ENCODE data around the gene EMX2. TPM values are rescaled to one million over a fixed set of nuclear protein-coding genes. Genes with fewer than 3 reads are reported as not detected.

Gene EMX2
- 82.8 TPM for total RNA-seq
- 44.9 TPM for polyA plus RNA-seq (ENCODE audit: insufficient read depth, low read depth, low replicate concordance)
- long read RNA-seq, donor 1, transcript EMX2-203 (3 exons, 2,897 nt): major isoform, 38 of 101 reads
- long read RNA-seq, donor 1, partial matches to known transcripts: 62 of 101 reads
- long read RNA-seq, donor 1, other reads (novel, unspliced or antisense): 0 of 101 reads
- long read RNA-seq, donor 2, transcript EMX2-203 (3 exons, 2,897 nt): major isoform, 37 of 49 reads
- long read RNA-seq, donor 2, partial matches to known transcripts: 12 of 49 reads
- long read RNA-seq, donor 2, other reads (novel, unspliced or antisense): 0 of 49 reads
- long read RNA-seq, donor 3, transcript EMX2-203 (3 exons, 2,897 nt): major isoform, 34 of 35 reads
- long read RNA-seq, donor 3, partial matches to known transcripts: 0 of 35 reads
- long read RNA-seq, donor 3, other reads (novel, unspliced or antisense): 0 of 35 reads
- long read RNA-seq, donor 4, transcript EMX2-203 (3 exons, 2,897 nt): major isoform, 34 of 40 reads
- long read RNA-seq, donor 4, partial matches to known transcripts: 5 of 40 reads
- long read RNA-seq, donor 4, other reads (novel, unspliced or antisense): 0 of 40 reads
- long read RNA-seq, donor 5, partial matches to known transcripts: 0 of 2 reads
- long read RNA-seq, donor 5, other reads (novel, unspliced or antisense): 0 of 2 reads
- long read RNA-seq, donor 6, transcript EMX2-203 (3 exons, 2,897 nt): major isoform, 15 of 15 reads
- long read RNA-seq, donor 6, partial matches to known transcripts: 0 of 15 reads
- long read RNA-seq, donor 6, other reads (novel, unspliced or antisense): 0 of 15 reads
- long read RNA-seq, donor 7, transcript EMX2-203 (3 exons, 2,897 nt): major isoform, 15 of 76 reads
- long read RNA-seq, donor 7, partial matches to known transcripts: 2 of 76 reads
- long read RNA-seq, donor 7, other reads (novel, unspliced or antisense): 59 of 76 reads
- long read RNA-seq, donor 8, transcript EMX2-203 (3 exons, 2,897 nt): major isoform, 35 of 133 reads
- long read RNA-seq, donor 8, partial matches to known transcripts: 94 of 133 reads
- long read RNA-seq, donor 8, other reads (novel, unspliced or antisense): 0 of 133 reads
- long read RNA-seq, donor 9, transcript EMX2-203 (3 exons, 2,897 nt): major isoform, 27 of 27 reads
- long read RNA-seq, donor 9, partial matches to known transcripts: 0 of 27 reads
- long read RNA-seq, donor 9, other reads (novel, unspliced or antisense): 0 of 27 reads
- long read RNA-seq, donor 10, transcript EMX2-203 (3 exons, 2,897 nt): major isoform, 44 of 53 reads
- long read RNA-seq, donor 10, partial matches to known transcripts: 8 of 53 reads
- long read RNA-seq, donor 10, other reads (novel, unspliced or antisense): 0 of 53 reads

DNA sequence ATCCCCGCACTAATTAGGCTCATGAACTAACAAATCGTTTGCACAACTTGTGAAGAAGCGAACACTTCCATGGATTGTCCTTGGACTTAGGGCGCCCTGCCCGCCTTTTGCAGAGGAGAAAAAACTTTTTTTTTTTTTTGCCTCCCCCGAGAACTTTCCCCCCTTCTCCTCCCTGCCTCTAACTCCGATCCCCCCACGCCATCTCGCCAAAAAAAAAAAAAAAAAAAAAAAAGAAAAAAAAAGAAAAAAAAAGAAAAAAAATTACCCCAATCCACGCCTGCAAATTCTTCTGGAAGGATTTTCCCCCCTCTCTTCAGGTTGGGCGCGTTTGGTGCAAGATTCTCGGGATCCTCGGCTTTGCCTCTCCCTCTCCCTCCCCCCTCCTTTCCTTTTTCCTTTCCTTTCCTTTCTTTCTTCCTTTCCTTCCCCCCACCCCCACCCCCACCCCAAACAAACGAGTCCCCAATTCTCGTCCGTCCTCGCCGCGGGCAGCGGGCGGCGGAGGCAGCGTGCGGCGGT is at the start of gene EMX2:
Gene EMX2 (plus strand): TSS at position 41 of the 519 bp plus-strand sequence. CDS start 522 bp downstream, outside the sequence.
- H3K27ac ChIP-seq (ENCODE audit: low read depth in 2 of 2, low read length in 2 of 2): peak within 1 kb of the TSS; percentile 95 to 97
- intact Hi-C loops (cut with DNase I): no loop called here
- H3K27me3 ChIP-seq (ENCODE audit: control insufficient read depth, insufficient read depth, low read length): peaks cover 13% of the 10 kb centered on the region
- peak within 1 kb of the TSS; percentile 81 to 94 (median 94) for H3K9ac ChIP-seq (ENCODE audit: low read length in 3 of 3)
- peaks cover 0 to 27% (median 22%) of the 10 kb centered on the region in 3 donors for H3K4me1 ChIP-seq (ENCODE audit: control insufficient read depth in 2 of 3, insufficient read depth in 2 of 3, low read depth in 1 of 3, low read length in 3 of 3)
- DNase-seq (no peak), FAIRE-seq (no peak)
- H3K9me3 ChIP-seq (ENCODE audit: control insufficient read depth in 2 of 3, insufficient read depth in 1 of 3, low read length in 3 of 3): no peaks in the 10 kb centered on the region
- peak within 1 kb of the TSS; percentile 78 to 97 (median 90) for H3K4me3 ChIP-seq (ENCODE audit: low read length in 3 of 3)
- TF ChIP-seq, protein P1, sequence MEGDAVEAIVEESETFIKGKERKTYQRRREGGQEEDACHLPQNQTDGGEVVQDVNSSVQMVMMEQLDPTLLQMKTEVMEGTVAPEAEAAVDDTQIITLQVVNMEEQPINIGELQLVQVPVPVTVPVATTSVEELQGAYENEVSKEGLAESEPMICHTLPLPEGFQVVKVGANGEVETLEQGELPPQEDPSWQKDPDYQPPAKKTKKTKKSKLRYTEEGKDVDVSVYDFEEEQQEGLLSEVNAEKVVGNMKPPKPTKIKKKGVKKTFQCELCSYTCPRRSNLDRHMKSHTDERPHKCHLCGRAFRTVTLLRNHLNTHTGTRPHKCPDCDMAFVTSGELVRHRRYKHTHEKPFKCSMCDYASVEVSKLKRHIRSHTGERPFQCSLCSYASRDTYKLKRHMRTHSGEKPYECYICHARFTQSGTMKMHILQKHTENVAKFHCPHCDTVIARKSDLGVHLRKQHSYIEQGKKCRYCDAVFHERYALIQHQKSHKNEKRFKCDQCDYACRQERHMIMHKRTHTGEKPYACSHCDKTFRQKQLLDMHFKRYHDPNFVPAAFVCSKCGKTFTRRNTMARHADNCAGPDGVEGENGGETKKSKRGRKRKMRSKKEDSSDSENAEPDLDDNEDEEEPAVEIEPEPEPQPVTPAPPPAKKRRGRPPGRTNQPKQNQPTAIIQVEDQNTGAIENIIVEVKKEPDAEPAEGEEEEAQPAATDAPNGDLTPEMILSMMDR (IDR thresholded peaks at IDR 0.05; ENCODE audit: borderline replicate concordance, extremely low read depth, insufficient read depth): no peak
- H3K36me3 ChIP-seq (ENCODE audit: control insufficient read depth in 2 of 3, insufficient read depth in 3 of 3, low read length in 3 of 3): no peaks in the 10 kb centered on the region

DNA sequence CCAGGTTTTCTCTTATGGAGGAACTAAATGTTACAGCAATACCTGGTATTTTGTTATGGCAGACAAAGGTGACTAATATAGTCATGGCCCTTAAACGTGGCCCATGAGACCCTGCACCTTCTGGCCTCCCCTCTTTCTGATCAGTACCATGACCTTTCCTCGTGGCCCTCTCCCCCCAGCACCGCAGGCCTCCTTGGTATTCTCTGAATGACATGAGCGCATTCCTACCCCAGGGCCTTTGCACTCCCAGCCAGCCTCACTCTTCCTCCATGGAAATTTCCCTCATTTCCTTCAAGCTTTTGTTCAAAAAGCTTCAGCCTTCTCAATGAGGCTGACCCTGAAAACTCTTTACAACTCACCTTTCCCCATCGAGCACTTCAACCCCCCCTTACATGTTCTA is 46.5 kb upstream of the EMX2 start:
- H3K9me3 ChIP-seq (ENCODE audit: control insufficient read depth in 2 of 3, insufficient read depth in 1 of 3, low read length in 3 of 3): no peaks in the 10 kb centered on the region
- peaks cover 0 to 3% (median 0%) of the 10 kb centered on the region in 3 donors for H3K4me1 ChIP-seq (ENCODE audit: control insufficient read depth in 2 of 3, insufficient read depth in 2 of 3, low read depth in 1 of 3, low read length in 3 of 3)
- intact Hi-C loops (cut with DNase I): loop anchor here (10.0 kb wide), 1 partner anchor 749 kb away; no protein-coding TSS in a partner anchor
- no peak overlapping the region for H3K9ac ChIP-seq (ENCODE audit: low read length in 3 of 3)
- no peak overlapping the region for H3K4me3 ChIP-seq (ENCODE audit: low read length in 3 of 3)
- no peak for FAIRE-seq
- no peak for DNase-seq
- no peaks in the 10 kb centered on the region for H3K27me3 ChIP-seq (ENCODE audit: control insufficient read depth, insufficient read depth, low read length)
- peaks cover 0 to 10% (median 0%) of the 10 kb centered on the region in 3 donors for H3K36me3 ChIP-seq (ENCODE audit: control insufficient read depth in 2 of 3, insufficient read depth in 3 of 3, low read length in 3 of 3)
- H3K27ac ChIP-seq (ENCODE audit: low read depth in 2 of 2, low read length in 2 of 2): no peak overlapping the region
- TF ChIP-seq, protein P1 (IDR thresholded peaks at IDR 0.05; ENCODE audit: borderline replicate concordance, extremely low read depth, insufficient read depth): no peak

DNA sequence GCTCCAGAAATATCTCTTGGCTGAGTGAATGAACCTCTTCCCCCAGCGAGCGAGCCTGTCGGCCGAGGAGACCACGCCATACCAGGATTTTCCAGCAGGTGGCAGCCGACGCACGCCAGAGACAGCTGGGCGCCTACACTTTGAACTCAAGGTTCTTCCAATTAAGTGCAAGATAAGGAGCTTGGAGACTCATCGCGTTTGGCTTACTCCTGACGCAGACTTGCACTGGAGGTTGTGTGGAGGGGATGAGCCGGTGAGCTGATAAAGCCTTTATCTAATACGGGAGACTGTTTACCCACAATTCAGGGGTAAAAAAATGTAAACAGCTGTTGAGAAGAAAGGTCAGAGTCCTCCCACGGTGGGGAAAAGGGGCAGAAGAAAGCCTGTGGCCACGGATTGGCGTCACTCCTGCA is 45.9 kb upstream of the EMX2 start:
- H3K36me3 ChIP-seq (ENCODE audit: control insufficient read depth in 2 of 3, insufficient read depth in 3 of 3, low read length in 3 of 3): peaks cover 0 to 5% (median 0%) of the 10 kb centered on the region in 3 donors
- H3K4me1 ChIP-seq (ENCODE audit: control insufficient read depth in 2 of 3, insufficient read depth in 2 of 3, low read depth in 1 of 3, low read length in 3 of 3): peaks cover 0 to 3% (median 0%) of the 10 kb centered on the region in 3 donors
- TF ChIP-seq, protein P1 (IDR thresholded peaks at IDR 0.05; ENCODE audit: borderline replicate concordance, extremely low read depth, insufficient read depth): peak; percentile 97
- H3K9me3 ChIP-seq (ENCODE audit: control insufficient read depth in 2 of 3, insufficient read depth in 1 of 3, low read length in 3 of 3): no peaks in the 10 kb centered on the region
- no peak overlapping the region for H3K9ac ChIP-seq (ENCODE audit: low read length in 3 of 3)
- no peaks in the 10 kb centered on the region for H3K27me3 ChIP-seq (ENCODE audit: control insufficient read depth, insufficient read depth, low read length)
- FAIRE-seq (peak; percentile 94), DNase-seq (peak; percentile 87 to 93 (median 89))
- H3K4me3 ChIP-seq (ENCODE audit: low read length in 3 of 3): no peak overlapping the region
- H3K27ac ChIP-seq (ENCODE audit: low read depth in 2 of 2, low read length in 2 of 2): no peak overlapping the region
- intact Hi-C loops (cut with DNase I): loop anchor here (10.0 kb wide), 1 partner anchor 748 kb away; no protein-coding TSS in a partner anchor
